GM21526 (cell line): Measurements from ENCODE around the gene KIRREL3.

Experiments used
- ATAC-seq: cut with Tn5 transposase; IDR thresholded peaks from one replicate; pipeline ENCODE4 v1.9.1; 2021; ENCODE audit warnings: moderate library complexity; ENCODE audit not compliant: unreplicated experiment, low FRiP score

The KIRREL3 gene

DNA sequence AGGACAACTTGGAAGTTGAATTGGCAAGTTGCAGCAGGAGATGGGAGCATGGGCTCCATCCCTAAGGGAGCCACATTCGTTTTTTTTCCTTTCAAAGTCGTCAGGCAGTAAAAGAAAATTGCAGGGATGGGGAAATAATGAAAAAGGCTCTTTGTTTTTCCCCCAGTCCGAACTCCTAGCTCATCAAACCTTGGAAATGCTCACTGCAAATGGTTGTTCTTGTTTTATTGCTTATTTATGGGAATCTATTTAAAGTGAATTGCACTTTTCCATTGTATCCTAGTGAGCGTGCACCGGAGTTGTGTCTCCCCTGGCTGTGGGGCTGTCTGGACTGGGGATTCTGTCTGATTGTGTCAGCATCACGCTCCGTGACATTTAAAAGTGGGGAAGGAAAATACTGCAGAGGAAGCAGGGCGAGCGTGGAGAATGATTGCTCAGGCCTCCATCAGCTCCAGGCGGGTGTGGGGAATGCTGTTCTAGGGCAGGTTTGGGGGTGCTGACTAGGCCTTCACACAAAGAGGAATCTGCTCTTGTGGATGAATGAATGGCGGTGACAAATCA, 306.4 kb downstream of the KIRREL3 start:
- ATAC-seq, result no peak

DNA sequence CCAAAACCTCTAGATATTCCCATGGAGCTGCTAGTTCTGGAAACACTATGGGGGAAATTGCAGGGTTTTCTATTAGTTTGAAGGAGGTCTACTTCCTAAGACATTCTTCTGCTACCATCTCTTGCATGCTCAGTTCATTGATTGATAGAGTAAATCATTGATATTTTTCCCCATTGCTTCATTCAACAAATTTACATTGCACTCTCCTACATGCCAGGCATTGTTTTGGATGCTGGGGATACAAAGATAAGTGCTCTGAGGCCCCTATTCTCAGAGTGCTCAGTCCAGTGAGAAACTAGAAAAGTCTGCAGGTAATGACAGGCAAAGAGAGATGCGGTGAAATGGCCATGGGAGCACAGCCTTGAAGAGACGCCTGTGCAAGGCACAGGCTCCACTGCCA, 313.1 kb downstream of the KIRREL3 start:
- ATAC-seq, result no peak

DNA sequence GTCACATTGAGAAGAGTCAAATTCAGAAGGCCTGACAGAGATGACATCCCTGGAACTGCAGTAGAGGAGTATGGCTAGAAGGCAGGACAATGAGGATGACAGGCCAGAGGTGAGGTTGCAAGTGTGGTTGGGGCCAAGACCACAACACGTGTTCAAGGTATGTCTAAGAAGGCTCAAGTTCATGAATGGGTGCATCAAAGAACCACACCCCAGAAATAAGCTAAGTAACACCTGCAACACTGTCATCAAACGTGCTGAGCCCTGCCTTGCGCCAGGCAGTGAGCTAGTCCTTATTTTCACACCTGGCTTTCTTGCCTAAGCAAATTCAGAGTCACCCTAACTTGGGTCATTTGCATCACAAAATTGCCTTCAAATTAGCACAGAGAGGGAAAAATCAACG, 313.6 kb downstream of the KIRREL3 start:
- no peak for ATAC-seq

DNA sequence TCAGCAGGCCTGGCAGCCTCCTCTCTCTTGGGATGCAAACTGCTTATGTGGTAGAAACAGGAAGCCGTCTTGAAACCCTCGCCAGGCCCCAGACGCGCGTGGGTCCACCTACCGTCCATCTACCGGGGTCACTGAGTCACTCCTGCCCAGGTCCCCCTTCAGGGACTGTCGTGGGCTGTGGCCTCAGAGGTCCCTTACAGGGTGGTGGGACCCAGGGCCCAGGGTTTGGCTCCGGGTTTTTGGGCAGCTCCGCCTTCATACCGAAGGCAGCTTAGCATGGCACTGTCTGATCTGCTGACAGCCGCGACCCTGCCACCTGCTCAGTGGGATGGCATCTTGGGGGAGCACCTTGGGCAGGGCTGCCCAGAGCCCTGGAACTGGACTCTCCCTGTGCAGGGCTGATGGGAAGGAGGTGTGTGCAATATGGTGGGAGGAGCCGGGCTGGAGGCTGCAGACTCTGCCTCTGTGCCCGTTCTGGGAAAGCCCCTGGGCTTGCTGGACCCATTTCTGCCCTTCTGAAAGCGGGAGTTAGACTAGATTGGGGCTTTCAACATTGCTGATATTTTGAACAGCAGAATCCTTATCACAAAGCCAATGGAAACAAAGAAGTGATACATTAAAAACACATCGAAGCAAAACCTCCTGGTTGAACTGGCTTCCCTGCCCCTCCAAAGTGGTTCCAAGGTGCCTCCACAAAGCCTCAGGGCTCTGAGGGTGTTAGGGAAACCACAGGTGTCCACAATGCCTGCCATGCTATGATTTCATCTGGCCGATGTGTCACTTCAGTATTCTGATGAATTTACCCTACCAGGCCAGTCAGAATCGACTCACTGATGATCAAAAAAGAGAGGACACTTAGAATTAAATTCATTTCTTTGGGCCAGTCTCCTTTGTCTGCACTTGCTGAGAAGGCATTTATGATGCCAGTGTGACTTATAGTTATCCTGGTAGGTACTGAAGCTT, 316.5 kb downstream of the KIRREL3 start:
- no peak for ATAC-seq

DNA sequence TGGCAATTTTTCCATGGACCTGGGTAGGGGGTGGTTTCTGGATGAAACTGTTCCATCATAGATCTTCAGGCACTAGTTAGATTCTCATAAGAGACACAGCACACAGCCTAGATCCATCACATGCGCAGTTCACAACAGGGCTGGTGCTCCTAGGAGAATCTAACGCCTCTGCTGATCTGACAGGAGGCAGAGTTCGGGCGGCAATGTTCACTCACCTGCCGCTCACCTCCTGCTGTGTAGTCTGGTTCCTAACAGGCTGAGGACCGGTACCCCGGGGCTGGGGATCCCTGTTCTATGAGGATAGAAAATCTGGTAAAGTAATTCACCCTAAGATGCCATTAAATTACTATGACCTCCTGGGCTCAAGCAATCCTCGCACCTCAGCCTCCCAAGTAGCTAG, 318.0 kb downstream of the KIRREL3 start:
- ATAC-seq, result no peak

DNA sequence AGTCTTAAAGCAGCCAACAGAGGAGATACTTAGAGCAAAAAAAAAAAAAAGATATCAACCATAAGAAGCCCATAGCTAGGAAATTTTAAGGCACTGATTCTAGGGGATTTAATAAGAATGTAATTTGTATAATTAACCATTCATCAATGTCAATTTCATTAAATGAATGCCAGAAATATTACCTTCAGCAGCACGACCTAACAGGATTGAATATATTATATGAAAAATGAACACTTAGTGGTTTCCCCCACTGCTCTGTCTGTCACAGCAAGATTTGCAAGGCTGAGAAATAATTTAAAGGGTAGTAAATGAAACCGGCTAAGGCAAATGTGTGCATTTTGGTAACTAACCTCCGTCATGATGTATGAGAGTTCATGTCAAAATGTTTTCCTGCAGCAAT, 319.9 kb downstream of the KIRREL3 start:
- ATAC-seq, result no peak

DNA sequence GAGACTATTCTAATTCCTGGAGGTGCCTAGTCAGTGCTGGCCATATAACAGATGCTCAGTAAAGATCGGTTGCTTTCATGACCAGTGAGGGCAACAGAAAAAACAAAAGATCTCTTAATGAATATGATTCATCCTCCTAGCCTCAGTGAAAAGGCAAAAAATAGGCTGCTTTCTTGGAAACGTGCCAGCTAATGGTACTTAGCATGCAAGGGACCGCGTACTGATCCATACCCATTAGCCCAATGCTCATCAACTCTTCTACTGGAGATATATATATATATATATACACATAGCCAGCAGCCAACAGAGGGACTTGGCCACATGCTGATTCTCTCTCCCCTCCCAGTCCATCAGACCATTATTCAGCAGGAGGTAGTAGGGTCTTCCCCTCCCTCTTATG, 320.4 kb downstream of the KIRREL3 start:
- ATAC-seq, result no peak

DNA sequence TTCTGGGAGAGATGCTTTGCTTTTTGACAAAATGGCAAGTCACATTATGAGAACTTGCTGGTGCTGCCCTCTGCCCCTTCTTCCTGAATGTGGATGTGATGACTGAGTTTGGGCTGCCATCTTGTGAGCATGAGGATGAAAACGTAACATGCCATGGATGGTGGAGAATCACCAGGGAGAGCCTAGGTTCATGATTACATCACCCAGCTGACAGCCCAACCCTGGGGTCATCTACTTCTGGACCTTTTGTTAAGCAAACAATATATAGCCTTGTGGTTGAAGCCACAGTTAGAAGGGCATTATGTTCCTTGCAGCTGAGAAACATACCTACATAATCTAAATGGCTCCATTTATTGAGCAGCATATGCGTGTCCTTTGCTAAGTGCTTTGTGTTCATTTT, 321.5 kb downstream of the KIRREL3 start:
- no peak for ATAC-seq

DNA sequence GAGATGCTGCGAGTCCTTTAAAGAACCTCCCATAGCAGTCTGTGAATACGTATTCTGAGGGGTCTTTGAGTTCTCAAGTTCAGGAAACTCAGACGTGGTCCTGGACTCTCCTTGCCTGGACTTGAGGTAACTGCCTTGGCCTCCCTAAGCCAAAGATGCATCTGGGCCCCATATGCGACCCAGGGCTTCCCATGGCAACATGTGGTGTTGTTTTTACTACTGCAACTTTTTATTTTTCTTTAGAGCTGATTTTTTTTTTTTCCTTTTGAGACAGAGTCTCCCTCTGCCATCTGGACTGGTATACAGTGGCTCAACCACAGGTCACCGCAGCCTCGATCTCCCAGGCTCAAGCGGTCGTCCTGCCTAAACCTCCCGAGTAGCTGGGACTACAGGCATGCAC, 324.0 kb downstream of the KIRREL3 start:
- ATAC-seq, result no peak

DNA sequence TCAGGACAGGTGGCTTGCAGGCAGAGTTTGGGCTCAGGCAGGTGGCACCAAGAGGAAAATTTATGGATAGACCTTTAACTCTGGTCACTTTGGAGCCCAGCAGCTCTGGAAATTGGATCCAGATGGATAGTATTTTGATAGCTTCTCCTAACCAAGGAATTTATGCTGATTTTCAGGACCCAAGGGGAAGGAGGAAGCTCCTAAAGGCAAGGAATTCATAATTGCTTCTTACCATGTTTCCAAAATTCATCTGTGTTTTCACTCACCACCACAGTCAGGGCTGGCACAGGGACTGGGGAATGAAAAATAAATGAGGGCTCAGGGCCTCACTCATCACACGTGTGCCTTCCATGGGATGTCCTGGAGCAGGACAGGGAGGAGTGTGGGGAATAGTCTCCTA, 327.3 kb downstream of the KIRREL3 start:
- no peak for ATAC-seq

DNA sequence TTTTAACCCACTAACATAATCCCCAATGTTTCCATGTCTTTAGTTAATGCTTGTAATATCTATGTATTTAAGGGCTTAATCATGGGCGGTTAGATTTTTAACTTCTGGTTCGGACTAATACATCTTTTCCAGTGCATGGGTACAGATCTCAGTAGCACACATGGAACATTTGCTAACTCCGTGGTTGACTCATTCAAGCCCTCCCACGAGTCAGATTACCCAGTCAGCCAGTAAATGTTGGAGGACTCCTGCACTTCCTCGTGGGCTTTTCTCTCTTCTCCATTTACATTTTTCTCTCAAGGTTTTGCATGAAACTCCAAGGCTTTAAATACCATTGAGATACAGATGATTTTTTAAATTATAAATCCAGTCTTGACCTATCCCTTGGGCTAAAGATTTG, 331.2 kb downstream of the KIRREL3 start:
- no peak for ATAC-seq

DNA sequence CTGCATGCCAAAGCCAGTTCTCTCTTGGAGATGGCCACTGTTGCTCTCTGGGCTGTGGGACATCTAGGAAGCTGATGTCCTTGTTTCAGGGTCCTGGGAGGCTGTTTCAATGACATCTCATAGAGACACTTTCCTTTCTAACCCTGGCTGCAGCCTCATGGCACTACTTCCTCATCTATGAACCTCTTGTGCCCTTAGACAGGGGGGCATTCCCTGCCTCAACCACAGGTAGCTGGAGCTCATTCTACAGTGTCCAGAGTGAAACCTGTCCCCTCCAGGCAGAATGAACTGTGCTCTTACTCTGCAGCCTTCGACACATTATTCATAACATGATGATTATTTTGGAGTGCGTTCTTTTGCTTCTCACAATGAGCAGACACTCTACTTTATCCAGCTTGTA, 335.9 kb downstream of the KIRREL3 start:
- no peak for ATAC-seq

DNA sequence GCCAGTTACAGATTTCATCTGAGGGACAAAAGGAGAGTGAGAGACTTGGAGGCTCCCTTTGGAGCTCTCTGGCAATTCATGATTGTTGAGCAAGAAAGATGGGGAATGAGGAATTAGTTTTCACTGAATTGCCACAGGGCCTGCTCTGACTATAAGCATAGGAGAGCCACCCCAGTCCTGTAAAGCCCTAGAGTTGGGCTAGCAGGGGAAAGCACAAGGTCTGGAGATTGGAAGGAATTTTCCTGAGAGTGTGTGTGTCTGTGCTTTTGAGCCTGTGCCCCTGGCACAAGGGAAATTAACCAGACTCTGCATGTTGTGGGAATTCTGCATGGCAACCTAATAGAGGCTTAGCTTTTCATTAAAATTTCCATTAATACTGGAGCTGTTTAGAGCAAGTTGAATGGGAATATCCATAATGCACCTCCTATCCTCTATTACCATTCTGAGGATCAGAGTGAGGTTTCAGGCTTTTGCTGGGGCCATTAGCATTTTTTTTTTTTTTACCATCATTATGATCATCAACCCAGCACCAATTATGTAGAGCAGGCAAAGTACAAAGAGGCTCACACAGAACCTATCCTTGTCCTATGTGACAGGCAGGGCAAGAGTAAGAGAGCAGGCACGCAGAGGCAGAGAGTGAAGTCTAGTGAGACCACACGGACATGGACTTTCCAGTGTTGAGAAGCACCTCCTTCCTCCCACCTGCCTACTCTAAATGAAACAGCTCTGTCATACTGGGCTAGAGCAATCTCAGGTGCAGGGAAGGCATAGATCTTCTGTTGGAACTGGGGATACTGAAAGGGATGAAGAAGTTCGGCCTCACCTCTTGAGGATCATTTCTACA, 336.6 kb downstream of the KIRREL3 start:
- no peak for ATAC-seq

DNA sequence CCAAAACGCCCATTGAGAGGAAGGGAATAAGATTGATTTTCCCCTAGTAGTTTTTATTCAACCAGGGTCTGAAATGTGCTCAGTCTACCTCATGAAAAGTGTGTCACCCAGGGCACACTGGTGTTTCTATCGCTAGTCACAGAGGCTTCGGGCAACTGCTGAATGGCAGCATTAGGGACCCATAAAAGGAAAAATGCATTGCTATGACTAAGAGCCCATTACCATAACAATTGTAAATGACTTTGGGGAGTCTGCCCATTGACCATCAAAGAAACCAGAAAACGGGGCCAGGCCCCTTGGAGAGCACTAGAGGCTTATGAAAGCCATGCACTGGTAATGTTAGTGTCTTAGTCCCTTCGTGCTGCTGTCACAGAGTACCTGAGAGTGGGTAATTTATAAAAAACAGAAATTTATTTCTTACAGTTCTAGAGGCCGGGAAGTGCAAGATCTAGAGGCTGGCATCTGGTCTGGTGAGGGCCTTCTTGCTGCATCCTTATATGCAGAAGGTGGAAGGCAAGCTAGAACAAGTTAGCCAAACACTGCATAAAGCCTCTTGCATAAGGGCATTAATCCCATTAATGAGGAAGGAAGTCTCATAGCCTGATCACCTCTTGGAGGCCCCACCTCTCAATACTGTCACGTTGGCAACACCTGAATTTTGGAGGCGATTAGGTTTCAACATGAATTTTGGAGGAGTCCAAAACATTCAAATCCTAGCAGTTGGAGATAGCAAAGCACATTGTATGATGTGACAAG, 338.4 kb downstream of the KIRREL3 start:
- no peak for ATAC-seq

DNA sequence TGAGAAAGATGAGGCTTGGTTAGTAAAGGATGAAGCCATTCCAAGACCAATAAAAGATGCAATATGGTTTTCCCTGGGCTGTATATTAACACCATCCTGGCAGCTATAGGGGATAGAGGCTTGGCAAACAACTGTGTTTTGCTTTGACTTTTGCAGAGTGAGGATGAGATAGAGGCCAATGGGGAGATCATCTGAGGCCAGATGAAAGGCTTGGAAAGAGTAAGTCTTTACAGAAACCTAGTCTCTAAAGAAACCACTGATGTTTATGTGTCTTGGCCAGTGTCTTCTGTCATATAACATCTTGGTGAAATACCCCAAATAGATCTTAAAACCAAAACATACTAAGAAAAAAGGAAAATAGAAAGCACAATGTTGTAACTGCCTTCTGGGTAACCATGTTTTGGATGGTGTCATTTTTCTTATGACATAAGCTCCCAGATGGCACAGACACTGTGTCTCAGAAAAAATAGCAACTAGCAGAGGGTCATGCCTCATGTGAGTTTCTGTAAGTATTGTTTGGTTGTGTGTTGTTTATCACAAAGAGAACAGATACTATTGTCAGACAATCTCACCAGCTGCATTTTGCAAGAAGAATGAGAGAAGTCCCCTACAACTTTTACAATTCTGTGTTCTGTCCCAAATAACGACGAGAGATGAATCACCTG, 339.7 kb downstream of the KIRREL3 start:
- ATAC-seq, result no peak

DNA sequence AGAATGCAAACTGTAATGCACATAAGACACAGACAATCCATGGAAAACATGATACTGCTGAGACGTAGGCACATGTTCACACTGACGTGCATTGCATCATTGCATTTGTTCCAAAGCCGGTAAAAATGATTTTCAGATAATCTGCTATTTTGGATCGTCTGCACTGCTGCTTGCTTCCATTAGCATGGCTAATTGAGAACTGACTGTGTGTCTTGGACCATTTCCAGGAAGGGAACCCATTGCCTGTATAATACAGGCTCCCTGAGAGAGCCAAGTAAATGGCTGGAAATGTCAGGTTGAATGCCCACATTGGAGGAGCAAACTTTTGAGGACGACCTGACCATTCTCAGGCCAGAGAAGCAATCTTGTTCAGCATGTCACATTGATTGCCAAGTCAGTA, 340.2 kb downstream of the KIRREL3 start:
- ATAC-seq, result no peak

DNA sequence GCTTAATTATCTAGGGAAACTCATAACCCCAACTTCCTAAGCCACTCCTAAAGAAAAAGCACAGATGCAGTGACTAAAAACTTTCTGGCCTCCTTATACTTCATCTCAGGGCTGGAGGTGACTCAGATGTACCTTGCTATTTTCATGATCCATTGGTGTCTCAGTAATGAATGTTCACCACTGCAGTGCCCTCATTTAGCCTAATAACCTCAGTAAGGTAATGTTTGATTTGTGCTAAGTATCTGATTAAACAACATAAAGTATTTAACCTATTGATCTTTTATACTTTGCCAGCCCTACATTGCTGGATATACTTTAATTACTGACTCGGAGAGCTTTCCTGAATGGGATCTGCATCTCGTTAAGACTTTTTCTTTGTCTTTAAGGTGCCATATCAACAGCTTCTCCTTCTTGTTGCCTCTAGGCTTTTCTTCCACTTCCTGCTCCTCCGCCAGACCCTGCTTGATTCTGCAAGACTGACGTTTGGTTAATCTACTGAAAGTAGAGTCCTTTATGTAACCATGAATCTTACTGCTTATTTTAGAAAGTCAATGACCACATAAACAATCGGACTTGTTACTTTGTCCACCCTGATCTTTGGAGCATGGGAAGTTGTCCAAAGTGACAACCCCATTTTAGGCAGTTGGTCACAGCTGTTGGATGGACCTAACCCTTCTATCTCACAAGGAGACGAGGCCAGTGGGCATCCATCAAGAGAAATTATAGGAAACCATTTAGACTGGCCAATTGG, 342.1 kb downstream of the KIRREL3 start:
- no peak for ATAC-seq

DNA sequence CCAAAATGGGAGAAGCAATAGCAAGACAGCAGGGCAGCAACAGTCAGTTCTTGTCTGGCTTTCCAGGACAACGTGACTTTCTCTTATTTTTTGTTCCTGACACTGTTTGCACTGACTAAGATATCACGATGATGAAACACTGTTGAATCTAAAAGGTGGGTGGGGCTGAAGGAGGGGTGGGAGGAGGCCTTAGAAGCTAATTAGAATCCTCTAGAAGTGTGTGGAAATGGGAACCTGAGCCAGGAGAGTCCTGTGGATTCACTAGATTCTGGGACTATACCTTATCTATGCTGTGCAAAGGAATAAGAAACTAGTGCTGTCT, 344.8 kb downstream of the KIRREL3 start:
- no peak for ATAC-seq
